Nephron progenitor cell (in vitro differentiated cells): ENCODE data around the gene PTPRZ1.

Experiments
- DNase-seq: peaks from one replicate; pipeline ENCODE4 v3.0.0; 2021
- H3K27ac Mint-ChIP-seq: 2 replicates; pipeline ENCODE4 v1.8.0; 2021; ENCODE audit warnings: mild to moderate bottlenecking, moderate library complexity, mixed read lengths
- H3K27me3 Mint-ChIP-seq: 2 replicates; pipeline ENCODE4 v1.8.0; 2021; ENCODE audit warnings: mild to moderate bottlenecking, low read depth, mixed read lengths; ENCODE audit not compliant: poor library complexity
- H3K36me3 Mint-ChIP-seq: 2 replicates; pipeline ENCODE4 v1.8.0; 2021; ENCODE audit warnings: low read depth, mixed read lengths
- H3K4me1 Mint-ChIP-seq: 2 replicates; pipeline ENCODE4 v1.8.0; 2021; ENCODE audit warnings: mixed read lengths
- H3K4me3 Mint-ChIP-seq: 2 replicates; pipeline ENCODE4 v1.8.0; 2021; ENCODE audit warnings: mild to moderate bottlenecking, moderate library complexity, mixed read lengths
- H3K9me3 Mint-ChIP-seq: 2 replicates; pipeline ENCODE4 v1.8.0; 2021; ENCODE audit warnings: mild to moderate bottlenecking, moderate library complexity, mixed read lengths
- CTCF ChIP-seq: fragments of 200-600 bp; sonication (generic); IDR thresholded peaks from 2 replicates; pipeline ENCODE4 v1.5.0; 2021; ENCODE audit warnings: antibody characterized with exemption

PTPRZ1 gene

GRCh38 chr7:121945480-121946236 is 72.7 kb downstream of the PTPRZ1 start:
- Mint-ChIP-seq H3K36me3 (no peaks in the 10 kb centered on the region), H3K4me1 (peaks cover 6% of the 10 kb centered on the region), H3K27me3 (no peaks in the 10 kb centered on the region), H3K9me3 (no peaks in the 10 kb centered on the region), H3K4me3 (no peak overlapping the region), H3K27ac (no peak overlapping the region)
- TF ChIP-seq CTCF: no peak
- no peak for DNase-seq

- Mint-ChIP-seq H3K9me3 (no peaks in the 10 kb centered on the region), H3K4me3 (no peak overlapping the region), H3K27me3 (no peaks in the 10 kb centered on the region), H3K4me1 (peaks cover 18% of the 10 kb centered on the region), H3K27ac (no peak overlapping the region), H3K36me3 (no peaks in the 10 kb centered on the region)
- DNase-seq: no peak
- no peak for TF ChIP-seq CTCF
Observed at GRCh38 chr7:121953164-121953563, 80.2 kb downstream of the PTPRZ1 start.

- H3K9me3 Mint-ChIP-seq: no peaks in the 10 kb centered on the region
- DNase-seq: no peak
- H3K27me3 Mint-ChIP-seq: no peaks in the 10 kb centered on the region
- no peak for TF ChIP-seq CTCF
- H3K27ac Mint-ChIP-seq: no peak overlapping the region
- peaks cover 18% of the 10 kb centered on the region for H3K4me1 Mint-ChIP-seq
- H3K4me3 Mint-ChIP-seq: no peak overlapping the region
- no peaks in the 10 kb centered on the region for H3K36me3 Mint-ChIP-seq
Observed at GRCh38 chr7:121953601-121954000, 80.6 kb downstream of the PTPRZ1 start.

GRCh38 chr7:121954803-121955202 is 81.8 kb downstream of the PTPRZ1 start:
- Mint-ChIP-seq H3K36me3 (no peaks in the 10 kb centered on the region), H3K4me3 (no peak overlapping the region), H3K9me3 (no peaks in the 10 kb centered on the region), H3K27me3 (no peaks in the 10 kb centered on the region), H3K4me1 (peaks cover 18% of the 10 kb centered on the region), H3K27ac (no peak overlapping the region)
- TF ChIP-seq CTCF: no peak
- no peak for DNase-seq

- H3K27me3 Mint-ChIP-seq: no peaks in the 10 kb centered on the region
- H3K27ac Mint-ChIP-seq: no peak overlapping the region
- H3K4me1 Mint-ChIP-seq: peaks cover 24% of the 10 kb centered on the region
- no peak overlapping the region for H3K4me3 Mint-ChIP-seq
- no peaks in the 10 kb centered on the region for H3K36me3 Mint-ChIP-seq
- no peaks in the 10 kb centered on the region for H3K9me3 Mint-ChIP-seq
- DNase-seq: no peak
- TF ChIP-seq CTCF: no peak
Observed at GRCh38 chr7:121957626-121958025, 84.7 kb downstream of the PTPRZ1 start.

GRCh38 chr7:121960678-121961077 is 87.7 kb downstream of the PTPRZ1 start:
- Mint-ChIP-seq H3K27ac (no peak overlapping the region), H3K4me3 (no peak overlapping the region), H3K9me3 (no peaks in the 10 kb centered on the region), H3K27me3 (no peaks in the 10 kb centered on the region), H3K4me1 (peaks cover 6% of the 10 kb centered on the region), H3K36me3 (no peaks in the 10 kb centered on the region)
- TF ChIP-seq CTCF: no peak
- DNase-seq: no peak
